Measurements from ENCODE around the gene TH.

DNA sequence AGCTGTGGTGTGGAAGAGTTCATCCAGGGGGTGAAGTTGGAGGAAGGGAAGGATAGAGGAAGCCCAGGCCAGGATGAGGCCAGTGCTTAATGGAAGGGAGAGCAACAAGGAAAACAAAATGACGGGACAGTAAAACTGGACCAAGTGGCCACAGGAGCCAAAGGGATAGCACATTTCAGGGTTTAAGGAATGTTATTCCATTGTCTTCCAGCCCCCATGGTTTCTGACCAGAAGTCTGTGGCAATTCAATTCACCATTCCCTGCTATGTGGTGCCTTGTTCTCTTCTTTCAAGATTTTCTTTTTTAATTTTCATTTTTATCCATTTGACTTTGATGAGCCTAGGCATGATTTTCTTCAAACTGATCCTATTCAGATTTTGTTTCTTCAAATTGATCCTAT, 54.9 kb downstream of the TH start:
- TF ChIP-seq POLR2AphosphoS5 (IDR thresholded peaks at IDR 0.05) (no peak), POLR2A (IDR thresholded peaks at IDR 0.05) (no peak), EP300 (IDR thresholded peaks at IDR 0.05) (no peak)
- TF ChIP-seq, protein P1, sequence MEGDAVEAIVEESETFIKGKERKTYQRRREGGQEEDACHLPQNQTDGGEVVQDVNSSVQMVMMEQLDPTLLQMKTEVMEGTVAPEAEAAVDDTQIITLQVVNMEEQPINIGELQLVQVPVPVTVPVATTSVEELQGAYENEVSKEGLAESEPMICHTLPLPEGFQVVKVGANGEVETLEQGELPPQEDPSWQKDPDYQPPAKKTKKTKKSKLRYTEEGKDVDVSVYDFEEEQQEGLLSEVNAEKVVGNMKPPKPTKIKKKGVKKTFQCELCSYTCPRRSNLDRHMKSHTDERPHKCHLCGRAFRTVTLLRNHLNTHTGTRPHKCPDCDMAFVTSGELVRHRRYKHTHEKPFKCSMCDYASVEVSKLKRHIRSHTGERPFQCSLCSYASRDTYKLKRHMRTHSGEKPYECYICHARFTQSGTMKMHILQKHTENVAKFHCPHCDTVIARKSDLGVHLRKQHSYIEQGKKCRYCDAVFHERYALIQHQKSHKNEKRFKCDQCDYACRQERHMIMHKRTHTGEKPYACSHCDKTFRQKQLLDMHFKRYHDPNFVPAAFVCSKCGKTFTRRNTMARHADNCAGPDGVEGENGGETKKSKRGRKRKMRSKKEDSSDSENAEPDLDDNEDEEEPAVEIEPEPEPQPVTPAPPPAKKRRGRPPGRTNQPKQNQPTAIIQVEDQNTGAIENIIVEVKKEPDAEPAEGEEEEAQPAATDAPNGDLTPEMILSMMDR (IDR thresholded peaks at IDR 0.05), result no peak

Measured in suprapubic skin (tissue), 4 donors.